Activated CD4-positive, alpha-beta T cell treated with anti-CD3 and anti-CD28 coated beads, Interleukin-2, amount 10 ng/mL, durations not matched to agents 24 days and 14 days (primary cell): ENCODE measurements around the gene TOGARAM1. TPM values are rescaled to one million over a fixed set of nuclear protein-coding genes. Genes with fewer than 3 reads are reported as not detected.

Source experiments
- DNase-seq: peaks from one replicate; pipeline ENCODE4 v3.0.0; 2022
- H3K27ac Mint-ChIP-seq: one replicate; pipeline ENCODE4 v1.8.0; 2022; ENCODE audit warnings: mild to moderate bottlenecking, mixed read lengths
- H3K27me3 Mint-ChIP-seq: one replicate; pipeline ENCODE4 v1.8.0; 2022; ENCODE audit warnings: mixed read lengths
- H3K36me3 Mint-ChIP-seq: one replicate; pipeline ENCODE4 v1.8.0; 2022; ENCODE audit warnings: low read depth, mild to moderate bottlenecking, mixed read lengths
- H3K4me1 Mint-ChIP-seq: one replicate; pipeline ENCODE4 v1.8.0; 2021; ENCODE audit warnings: mixed read lengths
- H3K4me3 Mint-ChIP-seq: one replicate; pipeline ENCODE4 v1.8.0; 2022; ENCODE audit warnings: mild to moderate bottlenecking, moderate library complexity, mixed read lengths
- H3K9me3 Mint-ChIP-seq: one replicate; pipeline ENCODE4 v1.8.0; 2021; ENCODE audit warnings: mixed read lengths
- intact Hi-C: fragments of 100-400 bp; cut with micrococcal nuclease; formaldehyde crosslinking; loops from one replicate; pipeline ENCODE4 v1.15.1; 2023
- total RNA-seq: library from RNA; stranded (reverse); gene quantifications from 2 replicates; pipeline ENCODE4 v1.2.3, GENCODE V29; 2022

The TOGARAM1 gene
- total RNA-seq, 1 donor from 2014 or later: 7.6 TPM

DNA sequence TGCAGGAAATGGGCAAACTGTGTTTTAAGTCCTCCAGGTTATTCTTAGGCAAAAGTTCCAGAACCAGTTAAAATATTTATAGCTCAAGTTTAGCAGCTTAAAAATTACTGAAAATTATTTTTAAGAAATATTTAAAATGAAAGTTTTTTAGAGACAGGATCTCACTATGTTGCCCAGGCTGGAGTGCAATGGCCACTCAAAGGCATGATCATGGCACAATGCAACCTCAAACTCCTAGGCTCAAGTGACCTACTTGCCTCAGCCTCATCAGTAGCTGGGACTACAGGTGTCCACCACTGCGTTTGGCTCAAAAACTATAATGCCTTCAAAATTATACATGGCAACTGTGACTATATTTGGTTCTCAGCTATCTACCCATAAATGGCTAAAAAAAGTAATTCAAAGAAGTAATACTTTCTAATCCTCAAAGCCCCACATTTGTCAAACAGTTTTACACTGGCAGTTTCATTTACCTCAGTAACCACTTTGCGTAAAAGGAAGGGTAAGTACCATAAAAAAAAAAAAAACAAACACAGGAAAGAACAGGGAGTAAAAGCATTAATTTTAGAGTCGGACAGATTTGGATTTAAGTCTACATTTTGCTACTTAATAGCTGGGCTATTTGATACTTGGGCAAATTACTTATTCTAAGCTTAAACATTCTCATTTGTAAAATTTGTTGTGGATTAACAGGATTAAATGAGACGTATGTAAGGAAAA is 9.4 kb upstream of the TOGARAM1 start:
- intact Hi-C loops: no loop called here
- no peak overlapping the region for H3K27ac Mint-ChIP-seq
- no peaks in the 10 kb centered on the region for H3K27me3 Mint-ChIP-seq

DNA sequence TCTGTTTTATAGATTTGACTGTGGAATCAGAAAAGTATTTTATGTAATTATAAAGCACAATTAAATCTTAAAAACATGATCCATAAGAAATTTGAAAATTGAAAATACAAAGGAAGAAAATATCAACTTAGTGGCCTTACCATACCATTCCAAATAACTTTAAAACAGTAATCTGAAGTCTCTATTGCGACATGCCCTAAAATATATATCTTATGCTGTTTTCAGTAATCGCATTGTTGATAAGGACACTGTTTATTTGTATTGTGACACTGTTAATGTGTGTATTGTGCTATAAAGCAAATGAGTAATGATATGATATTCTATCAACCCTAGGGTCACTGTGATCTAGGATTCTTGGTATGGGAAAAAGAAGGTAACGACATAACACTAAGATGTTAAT is 7.2 kb upstream of the TOGARAM1 start:
- H3K27me3 Mint-ChIP-seq: no peaks in the 10 kb centered on the region
- H3K4me1 Mint-ChIP-seq: peaks cover 10% of the 10 kb centered on the region
- H3K9me3 Mint-ChIP-seq: no peaks in the 10 kb centered on the region
- H3K36me3 Mint-ChIP-seq: peaks cover 13% of the 10 kb centered on the region
- intact Hi-C loops: no loop called here
- H3K27ac Mint-ChIP-seq: no peak overlapping the region
- no peak for DNase-seq
- H3K4me3 Mint-ChIP-seq: no peak overlapping the region

More for the DNA sequence above, 9.4 kb upstream of the TOGARAM1 start:
- Mint-ChIP-seq H3K4me1 (peaks cover 7% of the 10 kb centered on the region), H3K36me3 (peaks cover 22% of the 10 kb centered on the region), H3K9me3 (peaks cover 3% of the 10 kb centered on the region), H3K4me3 (no peak overlapping the region)
- no peak for DNase-seq

DNA sequence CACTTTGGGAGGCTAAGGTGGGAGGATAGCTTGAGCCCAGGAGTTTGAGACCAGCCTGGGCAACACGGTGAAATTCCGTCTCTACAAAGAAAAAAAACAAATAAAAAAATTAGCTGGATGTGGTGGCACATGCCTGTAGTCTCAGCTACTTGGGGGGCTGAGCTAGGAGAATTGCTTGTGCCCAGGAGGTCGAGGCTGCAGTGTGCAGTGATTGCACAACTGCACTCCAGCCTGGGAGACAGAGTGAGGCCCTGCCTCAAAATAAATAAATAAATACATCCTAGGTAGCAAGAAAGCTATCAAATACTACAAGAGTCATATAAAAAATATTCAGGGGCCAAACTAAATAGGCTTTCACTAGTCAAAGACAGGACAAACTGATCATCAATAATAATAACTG is 6.5 kb upstream of the TOGARAM1 start:
- intact Hi-C loops: no loop called here
- Mint-ChIP-seq H3K27me3 (no peaks in the 10 kb centered on the region), H3K9me3 (no peaks in the 10 kb centered on the region), H3K27ac (no peak overlapping the region), H3K36me3 (peaks cover 12% of the 10 kb centered on the region), H3K4me1 (peaks cover 17% of the 10 kb centered on the region), H3K4me3 (no peak overlapping the region)
- no peak for DNase-seq

DNA sequence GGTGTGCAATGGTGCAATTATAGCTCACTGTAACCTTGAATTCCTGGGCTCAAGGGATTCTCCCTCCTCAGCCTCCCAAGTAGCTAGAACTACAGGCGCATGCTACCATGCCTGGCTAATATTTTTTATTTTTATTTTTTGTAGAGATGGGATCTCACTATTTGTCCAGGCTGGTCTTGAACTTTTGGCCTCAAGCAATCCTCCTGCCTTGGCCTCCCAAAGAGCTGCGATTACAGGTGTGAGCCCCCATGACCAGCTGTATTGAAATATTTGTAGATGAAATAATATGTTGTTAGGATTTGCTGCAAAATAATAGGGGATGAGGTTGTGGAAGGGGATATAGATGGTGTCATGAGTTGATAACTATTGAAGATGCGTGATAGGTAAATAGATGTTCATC is 5.1 kb upstream of the TOGARAM1 start:
- Mint-ChIP-seq H3K4me1 (peaks cover 17% of the 10 kb centered on the region), H3K4me3 (no peak overlapping the region), H3K27me3 (no peaks in the 10 kb centered on the region), H3K27ac (no peak overlapping the region), H3K9me3 (no peaks in the 10 kb centered on the region), H3K36me3 (peaks cover 7% of the 10 kb centered on the region)
- intact Hi-C loops: no loop called here
- no peak for DNase-seq

DNA sequence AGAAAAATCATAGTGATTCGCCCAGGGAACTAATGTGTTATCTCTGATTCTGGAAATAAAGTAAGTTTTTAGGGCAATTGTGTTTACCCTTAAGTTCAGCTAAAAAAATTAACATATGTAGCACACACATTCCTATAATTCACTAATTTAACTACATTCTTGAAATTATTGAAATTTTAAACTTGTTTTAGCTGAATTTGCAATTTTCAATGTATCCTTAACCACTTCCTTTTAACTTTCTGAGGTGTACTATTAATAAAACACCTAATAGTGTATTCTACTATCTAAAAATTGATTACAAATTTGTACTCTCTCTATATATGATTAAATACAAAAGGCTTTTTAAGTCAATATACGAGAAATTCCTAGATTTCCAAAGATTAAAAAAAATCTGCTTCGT is 2.5 kb upstream of the TOGARAM1 start:
- H3K36me3 Mint-ChIP-seq: peaks cover 7% of the 10 kb centered on the region
- H3K27ac Mint-ChIP-seq: no peak overlapping the region
- H3K4me1 Mint-ChIP-seq: peaks cover 33% of the 10 kb centered on the region
- no peaks in the 10 kb centered on the region for H3K27me3 Mint-ChIP-seq
- intact Hi-C loops: no loop called here
- no peak for DNase-seq
- H3K4me3 Mint-ChIP-seq: peak overlapping the region; percentile 33
- H3K9me3 Mint-ChIP-seq: no peaks in the 10 kb centered on the region

DNA sequence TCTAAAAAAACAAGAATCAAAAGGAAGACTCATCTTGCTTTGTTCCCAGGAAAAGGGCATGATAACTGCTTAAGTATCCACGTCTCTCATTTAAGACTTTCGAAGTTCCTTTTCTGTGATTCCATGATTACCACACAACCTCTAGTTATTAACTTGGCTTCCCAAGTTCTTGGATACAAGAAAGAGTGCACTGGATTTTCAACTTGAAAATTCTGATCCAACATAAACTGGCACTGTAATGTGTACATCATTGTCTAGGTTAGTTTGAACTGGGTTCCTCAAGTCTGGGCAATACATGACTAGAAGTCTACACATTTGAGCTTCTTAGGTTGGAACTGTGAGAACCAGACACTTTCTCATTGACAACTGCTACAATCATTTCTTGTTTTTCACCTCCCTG is 1.8 kb upstream of the TOGARAM1 start:
- peaks cover 35% of the 10 kb centered on the region for H3K4me1 Mint-ChIP-seq
- H3K27me3 Mint-ChIP-seq: no peaks in the 10 kb centered on the region
- H3K27ac Mint-ChIP-seq: peak overlapping the region; percentile 68
- H3K9me3 Mint-ChIP-seq: no peaks in the 10 kb centered on the region
- intact Hi-C loops: loop anchor here (5.0 kb wide), 1 partner anchor 48 kb away; no protein-coding TSS in a partner anchor
- DNase-seq: no peak
- H3K4me3 Mint-ChIP-seq: no peak overlapping the region
- peaks cover 8% of the 10 kb centered on the region for H3K36me3 Mint-ChIP-seq

DNA sequence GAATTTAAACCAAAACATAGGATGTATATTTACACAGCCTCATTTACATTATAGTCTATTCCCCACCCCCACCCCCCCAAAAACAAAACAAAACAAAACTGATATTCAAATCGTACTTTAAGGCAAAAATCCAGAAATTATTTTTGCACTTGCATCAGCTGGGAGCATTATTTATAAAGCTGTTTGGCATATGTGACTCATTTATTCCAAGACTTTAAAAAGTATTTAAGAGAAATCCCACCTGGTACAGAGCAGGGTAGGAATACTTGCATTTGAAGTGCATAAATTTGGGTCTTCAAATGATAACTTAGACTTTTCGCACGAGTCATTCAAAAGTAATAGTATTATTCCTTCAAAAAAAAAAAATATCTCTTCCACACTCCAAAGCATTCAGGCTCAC is 1.3 kb upstream of the TOGARAM1 start:
- Mint-ChIP-seq H3K9me3 (no peaks in the 10 kb centered on the region), H3K27ac (peak overlapping the region; percentile 68), H3K4me1 (peaks cover 38% of the 10 kb centered on the region), H3K27me3 (no peaks in the 10 kb centered on the region), H3K36me3 (peaks cover 10% of the 10 kb centered on the region), H3K4me3 (no peak overlapping the region)
- DNase-seq: no peak
- intact Hi-C loops: loop anchor here (1.0 to 5.0 kb wide), 3 partner anchors 48 to 293 kb away; partner anchors contain the start of genes FKBP3 and MIS18BP1

DNA sequence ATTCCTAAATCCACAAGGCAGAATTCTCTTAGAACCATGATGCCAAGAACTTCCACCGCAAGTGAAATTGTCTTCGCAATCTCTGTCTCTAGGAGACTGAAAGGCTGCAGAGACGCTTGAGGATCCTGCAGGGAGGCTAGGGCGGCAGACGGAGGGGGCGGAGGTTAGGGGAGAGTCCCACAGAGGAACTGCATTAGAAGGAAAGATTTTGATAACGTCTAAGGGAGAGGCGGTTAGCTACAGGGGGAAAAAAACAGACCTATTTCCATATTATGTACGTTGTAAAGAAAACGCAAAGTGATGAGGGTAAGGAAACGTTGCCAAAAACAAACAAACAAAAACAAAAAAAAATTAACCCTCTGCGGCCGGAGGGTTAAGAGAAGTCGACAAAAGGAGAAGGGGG is 838 bp upstream of the TOGARAM1 start:
- no peak overlapping the region for H3K4me3 Mint-ChIP-seq
- H3K9me3 Mint-ChIP-seq: no peaks in the 10 kb centered on the region
- no peak overlapping the region for H3K27ac Mint-ChIP-seq
- peaks cover 38% of the 10 kb centered on the region for H3K4me1 Mint-ChIP-seq
- H3K27me3 Mint-ChIP-seq: no peaks in the 10 kb centered on the region
- DNase-seq: peak; percentile 88
- intact Hi-C loops: loop anchor here (1.0 to 5.0 kb wide), 3 partner anchors 49 to 292 kb away; partner anchors contain the start of genes FKBP3 and MIS18BP1
- peaks cover 10% of the 10 kb centered on the region for H3K36me3 Mint-ChIP-seq

DNA sequence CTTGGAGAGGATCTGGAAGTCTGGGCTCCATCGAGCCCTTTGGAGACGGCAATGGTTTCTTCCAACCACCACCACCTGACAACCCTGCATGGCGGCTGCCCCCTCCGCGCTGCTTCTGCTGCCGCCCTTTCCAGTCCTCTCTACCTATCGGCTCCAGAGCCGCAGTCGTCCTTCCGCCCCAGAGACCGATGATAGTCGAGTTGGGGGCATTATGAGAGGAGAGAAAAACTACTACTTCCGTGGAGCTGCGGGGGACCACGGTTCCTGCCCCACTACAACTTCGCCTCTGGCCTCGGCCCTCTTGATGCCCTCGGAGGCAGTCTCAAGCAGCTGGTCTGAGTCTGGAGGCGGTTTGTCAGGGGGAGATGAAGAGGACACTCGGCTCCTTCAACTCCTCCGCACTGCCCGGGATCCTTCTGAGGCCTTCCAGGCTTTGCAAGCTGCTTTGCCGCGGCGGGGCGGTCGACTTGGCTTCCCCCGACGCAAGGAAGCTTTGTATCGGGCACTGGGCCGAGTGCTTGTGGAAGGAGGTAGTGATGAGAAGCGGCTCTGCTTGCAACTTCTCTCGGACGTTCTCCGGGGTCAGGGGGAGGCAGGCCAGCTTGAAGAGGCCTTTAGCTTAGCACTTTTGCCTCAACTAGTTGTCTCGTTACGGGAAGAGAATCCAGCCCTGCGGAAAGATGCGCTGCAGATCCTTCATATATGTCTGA is 499 bp downstream of the TOGARAM1 start:
- H3K9me3 Mint-ChIP-seq: no peaks in the 10 kb centered on the region
- H3K27ac Mint-ChIP-seq: no peak overlapping the region
- peaks cover 15% of the 10 kb centered on the region for H3K36me3 Mint-ChIP-seq
- no peaks in the 10 kb centered on the region for H3K27me3 Mint-ChIP-seq
- H3K4me1 Mint-ChIP-seq: peaks cover 45% of the 10 kb centered on the region
- H3K4me3 Mint-ChIP-seq: no peak overlapping the region
- intact Hi-C loops: loop anchor here (1.0 to 5.0 kb wide), 6 partner anchors 11 to 128 kb away; partner anchors contain the start of gene PRPF39
- no peak for DNase-seq

DNA sequence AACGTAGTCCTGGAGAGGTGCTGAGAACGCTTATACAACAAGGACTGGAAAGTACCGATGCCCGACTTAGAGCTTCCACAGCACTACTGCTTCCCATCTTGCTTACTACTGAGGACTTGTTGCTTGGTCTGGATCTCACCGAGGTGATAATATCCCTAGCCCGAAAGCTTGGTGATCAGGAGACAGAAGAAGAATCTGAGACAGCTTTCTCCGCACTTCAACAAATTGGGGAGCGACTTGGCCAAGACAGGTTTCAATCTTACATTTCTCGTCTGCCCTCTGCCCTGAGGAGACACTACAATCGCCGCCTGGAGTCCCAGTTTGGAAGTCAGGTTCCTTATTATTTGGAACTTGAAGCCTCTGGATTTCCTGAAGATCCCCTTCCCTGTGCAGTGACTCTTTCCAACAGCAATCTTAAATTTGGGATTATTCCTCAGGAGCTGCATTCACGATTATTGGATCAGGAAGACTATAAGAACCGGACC is 1.1 kb downstream of the TOGARAM1 start:
- H3K27ac Mint-ChIP-seq: no peak overlapping the region
- intact Hi-C loops: loop anchor here (1.0 to 5.0 kb wide), 3 partner anchors 10 to 51 kb away; no protein-coding TSS in a partner anchor

DNA sequence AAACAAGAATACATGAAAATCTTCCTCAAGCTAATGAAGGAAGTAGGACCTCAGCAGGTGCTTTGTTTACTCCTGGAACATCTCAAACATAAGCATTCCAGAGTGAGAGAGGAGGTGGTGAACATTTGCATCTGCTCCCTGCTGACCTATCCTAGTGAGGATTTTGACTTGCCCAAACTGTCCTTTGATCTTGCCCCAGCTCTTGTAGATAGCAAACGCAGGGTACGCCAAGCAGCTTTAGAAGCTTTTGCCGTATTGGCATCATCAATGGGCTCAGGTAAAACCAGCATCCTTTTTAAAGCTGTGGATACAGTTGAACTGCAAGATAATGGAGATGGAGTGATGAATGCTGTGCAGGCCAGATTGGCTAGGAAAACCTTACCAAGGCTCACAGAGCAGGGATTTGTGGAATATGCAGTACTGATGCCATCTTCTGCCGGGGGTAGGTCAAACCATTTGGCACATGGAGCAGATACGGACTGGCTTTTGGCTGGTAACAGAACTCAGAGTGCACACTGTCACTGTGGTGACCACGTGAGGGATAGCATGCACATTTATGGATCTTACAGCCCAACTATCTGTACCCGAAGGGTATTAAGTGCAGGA is 1.9 kb downstream of the TOGARAM1 start:
- intact Hi-C loops: loop anchor here (1.0 to 5.0 kb wide), 3 partner anchors 9 to 52 kb away; no protein-coding TSS in a partner anchor
- DNase-seq: peak; percentile 67

More for the DNA sequence above, 1.1 kb downstream of the TOGARAM1 start:
- Mint-ChIP-seq H3K9me3 (no peaks in the 10 kb centered on the region), H3K4me1 (peaks cover 49% of the 10 kb centered on the region), H3K36me3 (peaks cover 16% of the 10 kb centered on the region), H3K4me3 (no peak overlapping the region), H3K27me3 (no peaks in the 10 kb centered on the region)
- DNase-seq: no peak

DNA sequence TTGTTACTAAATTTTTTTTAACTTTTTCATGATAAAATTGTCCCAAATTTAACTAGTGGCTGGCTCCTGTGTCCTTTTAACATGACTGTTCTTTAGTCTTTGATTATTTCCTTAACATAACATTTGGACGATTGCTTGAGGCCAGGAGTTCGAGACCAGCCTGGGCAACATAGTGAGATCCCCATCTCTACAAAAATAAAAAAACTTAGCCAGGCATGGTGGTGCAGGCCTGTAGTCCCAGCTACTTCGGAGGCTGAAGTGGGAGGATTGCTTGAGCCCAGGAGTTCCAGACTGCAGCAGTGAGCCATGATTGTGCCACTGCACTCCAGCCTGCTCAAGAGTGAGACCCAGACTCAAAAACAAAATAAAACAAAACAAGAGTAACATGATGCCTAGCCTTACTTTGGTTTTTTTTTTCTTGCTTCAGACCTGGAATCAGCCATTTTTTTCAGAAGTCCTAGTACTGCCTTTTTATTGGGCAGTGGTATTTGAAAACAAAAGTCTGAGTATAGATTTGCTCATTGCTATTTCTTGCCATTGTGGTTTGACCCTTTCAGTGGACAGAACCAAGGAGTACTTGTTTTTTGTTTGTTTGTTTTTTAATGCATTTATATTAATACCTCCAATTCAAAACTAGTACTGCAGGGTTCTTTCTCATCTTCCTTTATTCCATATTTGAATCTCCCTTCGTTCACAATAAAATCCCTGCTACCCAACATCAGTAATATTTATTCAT is 4.8 kb downstream of the TOGARAM1 start:
- Mint-ChIP-seq H3K27ac (no peak overlapping the region), H3K27me3 (no peaks in the 10 kb centered on the region), H3K36me3 (peaks cover 39% of the 10 kb centered on the region), H3K4me1 (peaks cover 64% of the 10 kb centered on the region), H3K9me3 (peaks cover 3% of the 10 kb centered on the region), H3K4me3 (peak overlapping the region; percentile 66)
- DNase-seq: no peak
- intact Hi-C loops: no loop called here

More for the DNA sequence above, 1.9 kb downstream of the TOGARAM1 start:
- H3K4me1 Mint-ChIP-seq: peaks cover 55% of the 10 kb centered on the region
- H3K9me3 Mint-ChIP-seq: no peaks in the 10 kb centered on the region
- no peak overlapping the region for H3K4me3 Mint-ChIP-seq
- H3K36me3 Mint-ChIP-seq: peaks cover 20% of the 10 kb centered on the region
- no peaks in the 10 kb centered on the region for H3K27me3 Mint-ChIP-seq
- H3K27ac Mint-ChIP-seq: no peak overlapping the region

DNA sequence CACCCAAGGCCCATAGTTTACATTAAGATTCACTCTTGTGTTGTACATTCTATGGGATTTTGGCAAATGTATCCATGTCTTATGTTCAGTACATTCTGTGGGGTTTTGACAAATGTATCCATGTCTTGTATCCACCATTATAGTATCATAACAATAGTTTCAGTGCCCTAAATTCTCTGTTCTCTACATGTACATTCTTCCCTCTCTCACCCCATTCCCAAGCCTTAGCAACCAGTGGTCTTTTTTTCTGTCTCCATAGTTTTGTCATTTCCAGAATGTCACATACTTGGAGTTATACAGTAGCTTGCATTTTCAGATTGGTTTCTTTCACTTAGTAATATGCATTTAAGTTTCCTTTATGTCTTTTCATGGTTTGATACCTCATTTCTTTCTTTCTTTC is 6.7 kb downstream of the TOGARAM1 start:
- H3K36me3 Mint-ChIP-seq: peaks cover 42% of the 10 kb centered on the region
- no peak overlapping the region for H3K27ac Mint-ChIP-seq
- intact Hi-C loops: no loop called here
- H3K9me3 Mint-ChIP-seq: peaks cover 3% of the 10 kb centered on the region
- DNase-seq: no peak
- H3K4me1 Mint-ChIP-seq: peaks cover 64% of the 10 kb centered on the region
- H3K4me3 Mint-ChIP-seq: peak overlapping the region; percentile 22
- H3K27me3 Mint-ChIP-seq: no peaks in the 10 kb centered on the region
